Measurements from ENCODE around the gene PDZD2.

Gene PDZD2

GRCh38 chr5:31638345-31638744 lies 586 bp upstream of the PDZD2 start:
- DNase-seq (ENCODE audit: low spot score), result no peak

GRCh38 chr5:31639481-31640411 lies 815 bp downstream of the PDZD2 start:
- no peak for DNase-seq (ENCODE audit: low spot score)

- no peak for DNase-seq (ENCODE audit: low spot score)
Observed at GRCh38 chr5:31640573-31640972, 1.6 kb downstream of the PDZD2 start.

- DNase-seq (ENCODE audit: low spot score), result no peak
Observed at GRCh38 chr5:31641059-31641458, 2.1 kb downstream of the PDZD2 start.

- no peak for DNase-seq (ENCODE audit: low spot score)
Observed at GRCh38 chr5:31641575-31641974, 2.6 kb downstream of the PDZD2 start.

- DNase-seq (ENCODE audit: low spot score), result no peak
Observed at GRCh38 chr5:31645420-31646081, 6.6 kb downstream of the PDZD2 start.

GRCh38 chr5:31648326-31648725 lies 9.4 kb downstream of the PDZD2 start:
- DNase-seq (ENCODE audit: low spot score), result no peak

GRCh38 chr5:31651241-31651640 lies 12.3 kb downstream of the PDZD2 start:
- no peak for DNase-seq (ENCODE audit: low spot score)

GRCh38 chr5:31655491-31655890 lies 16.6 kb downstream of the PDZD2 start:
- DNase-seq (ENCODE audit: low spot score), result no peak

- no peak for DNase-seq (ENCODE audit: low spot score)
Observed at GRCh38 chr5:31656806-31657205, 17.9 kb downstream of the PDZD2 start.

- no peak for DNase-seq (ENCODE audit: low spot score)
Observed at GRCh38 chr5:31657315-31657979, 18.5 kb downstream of the PDZD2 start.

- no peak for DNase-seq (ENCODE audit: low spot score)
Observed at GRCh38 chr5:31661257-31661656, 22.3 kb downstream of the PDZD2 start.

GRCh38 chr5:31663519-31663918 lies 24.6 kb downstream of the PDZD2 start:
- DNase-seq (ENCODE audit: low spot score), result no peak

GRCh38 chr5:31664566-31664965 lies 25.6 kb downstream of the PDZD2 start:
- DNase-seq (ENCODE audit: low spot score), result peak; percentile 1

GRCh38 chr5:31671339-31671741 lies 32.4 kb downstream of the PDZD2 start:
- no peak for DNase-seq (ENCODE audit: low spot score)

GRCh38 chr5:31674371-31674951 lies 35.5 kb downstream of the PDZD2 start:
- DNase-seq (ENCODE audit: low spot score), result no peak

GRCh38 chr5:31675472-31675871 lies 36.5 kb downstream of the PDZD2 start:
- no peak for DNase-seq (ENCODE audit: low spot score)

- no peak for DNase-seq (ENCODE audit: low spot score)
Observed at GRCh38 chr5:31678180-31678579, 39.2 kb downstream of the PDZD2 start.

- no peak for DNase-seq (ENCODE audit: low spot score)
Observed at GRCh38 chr5:31680528-31680927, 41.6 kb downstream of the PDZD2 start.

GRCh38 chr5:31682025-31682424 lies 43.1 kb downstream of the PDZD2 start:
- DNase-seq (ENCODE audit: low spot score), result no peak

GRCh38 chr5:31682851-31683250 lies 43.9 kb downstream of the PDZD2 start:
- DNase-seq (ENCODE audit: low spot score), result no peak

GRCh38 chr5:31688515-31689092 lies 49.7 kb downstream of the PDZD2 start:
- no peak for DNase-seq (ENCODE audit: low spot score)

Measured in COLO829 (cell line).